Hematopoietic multipotent progenitor cell treated with erythropoietin and hydrocortisone succinate and interleukin-3 and kit ligand, for 8 days (in vitro differentiated cells): Measurements from ENCODE around the gene GALNT18.
A peak's percentile ranks its signal among the peaks of the same experiment; 100 is the strongest.

Experiments
- DNase-seq: peaks from one replicate; pipeline ENCODE4 v3.0.0-alpha.2; 2015

The GALNT18 gene

DNA sequence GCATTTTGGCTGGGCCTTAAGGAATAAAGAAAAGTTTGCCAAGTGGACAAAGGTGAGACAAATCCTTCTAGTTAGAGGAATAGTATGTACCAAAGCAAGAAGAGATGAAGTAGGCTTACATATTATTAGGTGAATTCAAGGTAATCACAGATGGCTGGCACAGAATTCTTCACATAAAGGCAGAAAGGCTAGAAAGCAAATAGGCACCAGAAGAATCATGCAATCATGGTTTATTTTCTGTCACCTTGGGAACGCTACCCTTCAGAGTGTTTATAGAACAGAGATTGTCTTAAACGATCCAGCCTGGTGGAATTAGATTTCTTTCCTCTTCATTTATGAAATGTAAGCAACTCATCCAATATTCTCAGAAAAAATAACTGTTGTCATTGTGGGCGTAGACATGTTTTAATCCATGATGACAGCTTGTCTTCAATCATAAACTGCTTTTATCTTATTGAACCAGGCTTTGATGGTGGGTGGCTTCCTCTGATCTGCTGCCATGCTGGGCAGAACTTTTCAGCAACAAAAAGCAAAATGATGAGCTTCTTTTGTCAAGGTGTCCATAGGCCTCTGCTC is 219.8 kb downstream of the GALNT18 start:
- peak; percentile 93 for DNase-seq

DNA sequence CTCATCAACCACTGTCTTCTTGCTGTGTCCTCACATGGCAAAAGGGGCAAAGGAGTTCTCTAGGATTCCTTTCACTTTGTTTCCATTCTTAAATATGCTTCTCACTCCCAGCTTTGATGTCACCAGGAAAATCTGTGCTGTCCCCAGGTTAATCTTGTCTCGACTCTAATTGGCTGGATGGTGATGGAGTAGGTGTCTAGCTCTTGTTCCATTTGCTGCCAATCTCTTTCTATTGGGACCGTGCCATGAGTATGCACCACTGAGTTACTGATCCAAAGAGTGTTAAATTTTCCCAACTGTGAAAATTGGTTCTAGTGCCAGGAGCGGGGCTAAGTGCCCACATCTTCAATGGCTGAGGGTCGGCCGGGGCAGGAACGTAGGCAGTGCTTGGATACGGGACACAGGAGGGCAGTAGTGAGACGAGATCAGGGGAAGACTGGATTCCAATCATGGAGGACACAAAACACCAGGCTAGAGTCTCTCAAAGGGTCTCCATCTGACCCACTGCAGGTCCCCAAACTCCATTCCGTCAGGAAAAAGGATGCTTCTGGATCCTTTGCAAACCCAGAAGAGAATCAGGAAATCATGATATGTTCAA is 221.1 kb downstream of the GALNT18 start:
- peak; percentile 58 for DNase-seq

DNA sequence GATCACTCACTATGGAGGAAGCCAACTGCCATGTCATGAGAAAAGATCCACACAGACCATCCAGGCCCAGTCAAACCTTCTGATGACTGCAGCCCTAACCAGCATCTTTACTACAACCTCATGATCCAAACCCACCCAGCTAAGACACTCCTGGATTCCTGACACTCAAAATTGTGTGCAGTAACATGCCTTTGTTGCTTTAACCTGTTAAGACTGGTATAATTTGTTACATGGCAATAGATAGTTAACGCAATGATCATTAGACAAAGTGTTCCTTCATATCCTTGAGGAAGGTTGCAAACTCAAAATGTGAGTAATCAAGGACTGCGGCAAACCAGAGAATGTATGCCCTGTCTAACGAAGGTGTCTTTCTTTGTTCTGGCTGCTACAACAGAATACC is 221.7 kb downstream of the GALNT18 start:
- no peak for DNase-seq

DNA sequence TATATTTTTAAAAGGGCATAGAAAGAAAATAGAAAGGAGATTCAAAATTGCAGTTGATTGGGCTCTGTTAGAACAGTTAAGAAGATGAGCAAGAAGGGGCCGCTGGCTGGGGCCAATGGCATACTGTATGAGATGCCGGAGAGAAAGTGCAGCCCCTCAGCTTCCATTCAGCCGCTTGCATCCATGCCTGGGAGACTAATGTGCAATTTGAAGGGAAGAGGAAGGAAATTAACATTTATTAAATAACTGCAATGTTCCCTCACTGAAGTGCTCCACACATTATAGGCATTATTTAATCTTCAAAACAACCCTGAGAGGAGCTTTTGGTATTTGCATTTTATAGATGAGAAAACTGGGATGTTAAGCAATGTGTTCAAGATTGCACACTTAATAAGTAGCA is 224.0 kb downstream of the GALNT18 start:
- no peak for DNase-seq

GRCh38 chr11:11397036-11397415 is 224.8 kb downstream of the GALNT18 start:
- DNase-seq, result no peak

- no peak for DNase-seq
Measured at GRCh38 chr11:11396301-11397035, 225.3 kb downstream of the GALNT18 start.

DNA sequence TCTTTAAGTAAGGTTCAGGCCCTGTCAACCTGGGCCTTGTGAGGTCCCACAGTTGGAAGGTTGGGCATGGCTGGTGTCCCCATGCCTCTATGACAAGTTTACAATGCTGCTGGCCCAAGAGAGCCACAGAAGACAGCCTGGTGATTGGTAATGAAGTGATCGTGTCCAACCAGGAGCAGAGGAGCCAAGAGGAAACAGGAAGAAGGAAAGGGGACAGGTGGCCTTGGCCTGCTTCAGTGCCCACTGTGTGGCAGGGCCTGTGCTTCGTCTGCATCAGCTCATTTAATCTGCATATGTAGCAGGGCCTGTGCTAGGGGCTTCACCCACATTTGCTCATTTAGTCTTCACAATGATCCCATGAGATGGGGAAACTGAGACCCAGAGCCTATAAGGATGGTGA is 226.7 kb downstream of the GALNT18 start:
- DNase-seq, result no peak

DNA sequence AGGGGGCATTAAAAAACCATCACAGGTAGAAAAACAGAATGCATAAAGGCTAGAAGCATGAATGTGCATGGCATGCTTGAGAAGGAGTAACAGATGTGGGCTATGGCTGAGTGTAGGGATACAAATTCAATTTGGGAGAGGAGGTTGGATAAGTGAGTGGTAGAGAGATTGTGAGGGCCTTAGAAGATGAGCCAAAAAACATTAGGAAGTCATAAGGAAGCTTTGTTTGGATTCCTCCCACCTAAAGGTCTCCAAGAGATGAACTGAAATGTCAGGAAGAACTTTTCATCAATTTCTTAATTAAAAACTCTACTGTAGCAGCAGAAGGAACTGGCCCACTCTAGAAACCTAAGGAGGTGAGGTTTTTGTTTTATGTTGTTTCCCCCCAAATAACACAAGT is 227.6 kb downstream of the GALNT18 start:
- DNase-seq, result no peak

- no peak for DNase-seq
Measured at GRCh38 chr11:11391796-11392463, 229.9 kb downstream of the GALNT18 start.

DNA sequence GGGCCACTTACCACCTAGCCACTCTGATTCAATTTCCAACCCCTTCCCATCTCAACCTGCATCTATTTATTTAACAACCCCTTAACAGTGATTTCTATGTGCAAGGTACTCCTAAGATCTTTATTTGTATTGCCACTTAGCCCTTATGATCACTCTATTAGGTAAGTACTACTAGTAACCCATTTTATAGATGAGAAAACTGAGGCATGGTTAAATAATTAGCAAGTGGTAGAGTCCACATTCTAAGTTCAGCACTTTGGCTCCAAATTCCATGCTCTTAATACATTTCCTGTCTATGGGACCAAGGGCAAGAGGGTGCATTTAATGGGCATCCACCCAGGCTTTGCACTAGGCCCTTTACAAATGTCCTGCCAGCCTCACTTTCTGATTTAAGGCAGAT is 230.6 kb downstream of the GALNT18 start:
- no peak for DNase-seq

DNA sequence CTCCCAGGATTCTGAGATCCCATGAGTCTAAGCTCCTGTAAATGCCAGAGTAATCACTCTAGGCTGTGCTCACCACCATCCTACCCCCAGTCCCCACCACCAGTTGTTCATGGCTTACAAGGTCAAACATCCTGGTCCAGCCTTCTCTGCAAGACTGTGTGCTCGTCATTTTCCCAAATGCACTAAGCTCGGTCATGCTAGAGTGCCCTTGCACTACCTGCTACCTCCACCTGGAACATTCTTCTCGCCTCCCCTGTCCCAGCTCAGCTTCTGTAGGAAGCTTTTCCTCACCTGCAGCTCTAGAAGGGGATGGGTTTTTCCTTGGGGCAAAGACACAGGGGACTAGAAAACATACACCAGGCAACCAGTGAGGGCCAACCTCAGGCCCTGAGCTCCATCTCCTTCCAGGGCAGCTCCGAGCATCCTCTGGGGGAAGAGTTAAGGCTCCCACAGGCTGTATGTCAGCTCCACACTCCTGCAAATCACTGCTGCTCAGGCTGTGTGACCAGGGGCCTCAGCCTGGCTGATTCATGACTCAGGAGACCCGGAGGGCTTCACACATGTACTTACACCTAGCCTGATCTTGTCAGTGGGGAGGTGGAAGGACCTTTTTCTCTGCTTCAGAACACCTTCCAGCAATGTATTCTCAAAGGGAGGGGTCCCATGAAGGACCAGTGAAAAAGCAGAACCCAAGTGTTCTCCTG is 231.6 kb downstream of the GALNT18 start:
- no peak for DNase-seq

GRCh38 chr11:11389238-11389637 is 232.6 kb downstream of the GALNT18 start:
- no peak for DNase-seq

DNA sequence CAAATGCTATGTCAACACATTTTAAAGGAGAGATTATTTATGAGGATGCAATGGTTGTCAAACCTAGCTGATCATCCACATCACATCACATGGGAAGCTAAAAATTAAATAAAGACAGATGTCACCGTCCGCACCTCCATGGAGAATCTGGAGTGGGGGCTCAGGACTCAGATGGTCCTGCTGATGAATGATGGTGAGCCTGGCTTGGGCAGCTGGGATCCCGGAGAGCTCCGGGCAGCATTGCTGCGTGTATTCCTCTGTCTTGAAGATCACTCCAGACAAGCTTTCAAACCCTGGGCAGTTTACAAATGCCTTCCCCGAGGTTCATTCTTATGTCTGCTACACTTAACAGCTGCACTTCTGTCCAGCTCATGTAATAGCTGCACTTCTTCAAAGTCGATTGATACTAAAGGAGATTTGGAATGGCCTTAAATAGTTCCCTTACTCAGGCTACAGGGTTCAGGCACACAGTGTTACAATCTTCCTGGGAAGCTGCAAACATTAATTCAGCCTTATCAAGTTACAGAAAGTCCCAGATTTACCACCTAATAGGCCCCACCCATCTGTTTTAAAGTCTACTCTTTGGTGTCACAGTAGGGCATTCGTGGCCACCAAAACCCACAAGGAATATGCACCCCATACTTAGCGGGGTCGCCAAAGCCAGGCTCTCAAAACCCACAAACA is 234.0 kb downstream of the GALNT18 start:
- no peak for DNase-seq

DNA sequence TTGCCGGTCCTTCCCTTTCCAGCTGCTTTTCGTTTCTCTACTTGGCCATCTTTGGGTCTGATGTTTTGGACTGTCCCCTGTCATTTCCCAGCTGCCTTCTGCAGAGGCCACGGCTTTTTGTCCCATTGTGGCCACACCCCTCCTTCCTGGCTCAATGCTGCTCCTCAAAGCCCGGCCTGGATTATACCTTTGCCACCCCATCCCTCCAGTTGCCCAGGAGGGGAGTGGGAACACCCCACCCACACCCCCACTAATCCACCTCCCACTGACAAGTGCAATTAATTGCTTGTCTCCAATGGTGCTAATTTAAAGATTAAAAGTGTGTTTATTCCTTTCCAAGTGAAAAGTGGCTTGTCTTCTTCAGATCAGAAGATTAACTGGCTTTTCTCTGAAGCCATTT is 234.6 kb downstream of the GALNT18 start:
- no peak for DNase-seq

- no peak for DNase-seq
Measured at GRCh38 chr11:11384829-11385228, 237.0 kb downstream of the GALNT18 start.

DNA sequence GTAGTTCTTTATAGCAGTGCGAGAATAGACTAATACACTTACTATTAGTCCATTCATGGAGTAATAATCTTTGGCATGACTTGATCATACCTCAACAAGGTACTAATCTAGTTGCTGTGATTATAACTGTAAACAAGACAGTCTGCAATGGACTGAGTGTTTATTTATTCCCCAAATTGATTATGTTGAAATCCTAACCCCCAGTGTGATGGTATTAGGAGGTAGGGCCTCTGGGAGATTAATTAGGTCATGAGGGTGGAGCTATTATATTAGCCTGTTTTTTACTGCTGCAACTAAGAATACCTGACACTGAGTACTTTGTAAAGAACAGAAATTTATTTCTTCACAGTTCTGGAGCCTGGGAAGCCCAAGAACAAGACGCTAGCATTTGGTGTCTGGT is 237.8 kb downstream of the GALNT18 start:
- DNase-seq, result no peak

- DNase-seq, result no peak
Measured at GRCh38 chr11:11382858-11383532, 238.8 kb downstream of the GALNT18 start.

DNA sequence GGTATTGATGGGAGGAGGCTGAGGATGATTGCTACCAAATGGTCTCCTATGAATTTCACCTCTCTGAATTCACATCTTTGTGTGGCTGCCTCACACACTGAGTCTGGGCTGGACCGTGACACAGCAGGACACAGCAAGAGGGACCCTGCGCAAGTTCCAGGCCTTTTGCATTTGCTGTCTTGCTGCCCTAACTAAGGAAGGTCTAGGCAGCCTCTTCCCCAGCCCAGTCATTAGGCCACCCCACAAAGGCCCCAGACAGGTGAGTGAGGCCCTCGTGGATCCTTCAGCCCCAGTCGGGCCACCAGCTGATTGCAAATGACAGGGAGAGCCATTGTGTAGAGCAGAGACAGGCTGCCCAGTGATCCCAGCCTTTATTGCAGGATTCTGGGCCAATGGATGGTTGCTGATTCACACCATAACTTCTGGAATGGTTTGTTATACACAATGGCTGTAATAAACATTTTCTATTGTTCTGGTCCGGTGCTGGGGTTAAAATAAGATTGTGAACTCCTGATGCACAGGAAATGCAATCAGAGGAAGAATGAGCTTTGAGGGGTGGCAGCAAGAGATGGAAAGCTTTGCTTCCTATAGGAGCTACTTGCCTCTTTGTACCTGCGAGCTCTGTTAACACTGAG is 240.2 kb downstream of the GALNT18 start:
- DNase-seq, result no peak

- DNase-seq, result no peak
Measured at GRCh38 chr11:11380883-11381282, 240.9 kb downstream of the GALNT18 start.

GRCh38 chr11:11380340-11380739 is 241.5 kb downstream of the GALNT18 start:
- DNase-seq, result no peak

GRCh38 chr11:11379661-11380060 is 242.1 kb downstream of the GALNT18 start:
- DNase-seq, result no peak
